Activated CD8-positive, alpha-beta memory T cell treated with anti-CD3 and anti-CD28 coated beads, Interleukin-2, amount 50 U/mL, for 24 hours (primary cell): ENCODE measurements around the gene CHERP.
"Not testable (repeated sequence)": the region's sequence is repeated elsewhere in the genome, so short reads cannot be mapped to it uniquely, and the experiment has no call there.

Source experiments
- DNase-seq: peaks from one replicate; pipeline ENCODE4 v3.0.0-alpha.2; 2020; ENCODE audit errors: extremely low read depth

CHERP gene

GRCh38 chr19:16520074-16520973 lies 21.9 kb downstream of the CHERP start:
- DNase-seq: no peak

- no peak for DNase-seq
Observed at GRCh38 chr19:16519230-16519687, 23.0 kb downstream of the CHERP start.

DNA sequence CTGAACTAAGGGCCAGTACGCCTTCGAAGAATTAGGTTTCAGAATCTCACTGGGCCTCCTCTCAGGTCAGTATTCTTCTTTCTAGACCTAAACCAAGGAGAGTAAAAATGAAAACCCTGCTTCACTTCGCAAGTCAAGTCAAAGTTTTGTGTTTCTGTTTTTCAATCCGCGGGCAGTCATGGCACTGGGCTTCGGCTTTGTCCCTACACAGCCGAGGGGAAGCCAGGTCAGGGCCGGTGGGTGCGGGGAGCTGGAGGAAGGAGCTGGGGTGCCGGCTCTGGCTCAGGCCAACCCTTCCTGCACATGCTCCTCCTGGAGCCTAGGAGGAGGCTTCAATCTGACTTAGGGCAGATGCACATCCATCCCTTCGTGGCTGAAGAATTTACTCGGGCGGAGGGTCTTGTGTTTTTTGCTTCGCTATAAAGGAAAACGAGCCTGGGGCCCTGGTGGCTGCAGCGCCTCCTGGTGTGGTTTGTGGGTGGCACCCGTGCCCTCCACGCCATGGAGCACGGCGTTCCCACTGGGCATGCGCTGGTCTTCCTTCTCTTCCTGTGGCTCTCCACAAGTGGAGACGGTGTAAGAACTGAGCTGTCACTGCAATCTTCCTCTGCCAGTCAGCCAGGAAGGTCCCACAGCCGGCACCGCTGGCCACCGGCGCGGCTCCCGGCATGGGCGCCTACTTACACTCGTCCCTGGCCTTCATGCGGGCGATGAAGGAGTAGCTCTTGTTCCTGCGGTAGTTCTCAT lies 23.6 kb downstream of the CHERP start:
- no peak for DNase-seq

DNA sequence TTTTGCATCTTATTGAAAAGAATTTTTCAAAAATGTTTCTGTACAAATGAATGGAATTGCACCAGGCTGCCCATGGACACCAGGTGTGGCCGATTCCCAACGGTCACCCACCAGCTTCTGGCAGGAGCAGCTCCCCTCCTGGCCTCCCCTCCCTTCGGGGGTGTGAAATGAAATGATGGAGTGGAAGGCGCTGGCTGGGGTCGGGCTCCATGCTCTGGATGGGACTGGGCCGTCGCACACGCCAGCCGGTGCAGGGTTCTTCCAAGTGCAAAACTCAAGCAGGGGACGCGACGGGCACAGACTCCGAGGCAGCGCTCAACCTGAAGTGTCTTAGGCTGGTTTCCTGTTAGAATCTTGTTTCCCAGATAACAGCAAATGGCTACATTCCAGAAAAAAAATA lies 24.2 kb downstream of the CHERP start:
- no peak for DNase-seq

DNA sequence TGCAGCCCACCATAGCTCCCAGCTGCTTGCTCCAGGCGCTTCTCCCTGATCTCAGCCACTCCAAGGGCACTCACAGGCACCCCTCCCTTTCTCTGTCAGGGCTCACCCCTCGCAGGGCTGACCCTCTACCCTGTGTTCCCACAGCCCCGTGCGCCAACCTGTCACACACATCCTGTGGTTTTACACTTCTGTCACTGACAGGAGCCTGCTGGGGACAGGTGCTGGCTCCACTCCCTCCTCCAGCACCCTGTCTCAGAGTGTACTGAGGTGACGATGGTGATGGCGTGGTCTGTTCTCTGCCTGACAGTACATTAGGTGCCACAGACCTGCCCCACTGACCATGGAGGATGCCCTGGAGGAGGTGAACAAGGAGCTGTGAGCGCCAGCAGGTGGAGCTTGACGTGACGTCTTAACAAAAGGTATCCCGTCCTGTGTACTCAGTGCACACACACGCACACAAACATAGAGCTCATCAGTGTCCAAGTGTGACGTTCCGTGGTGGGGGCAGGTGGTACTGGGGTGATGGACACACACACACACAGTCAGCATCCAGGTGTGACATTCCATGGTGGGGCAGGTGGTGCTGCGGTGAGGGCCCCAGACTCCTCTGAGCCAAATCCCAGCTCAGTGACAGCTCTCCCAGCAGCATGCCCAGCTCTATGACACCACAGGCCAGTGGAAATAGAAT lies 25.2 kb downstream of the CHERP start:
- DNase-seq: no peak

- DNase-seq: no peak
Observed at GRCh38 chr19:16516381-16516780, 25.9 kb downstream of the CHERP start.

DNA sequence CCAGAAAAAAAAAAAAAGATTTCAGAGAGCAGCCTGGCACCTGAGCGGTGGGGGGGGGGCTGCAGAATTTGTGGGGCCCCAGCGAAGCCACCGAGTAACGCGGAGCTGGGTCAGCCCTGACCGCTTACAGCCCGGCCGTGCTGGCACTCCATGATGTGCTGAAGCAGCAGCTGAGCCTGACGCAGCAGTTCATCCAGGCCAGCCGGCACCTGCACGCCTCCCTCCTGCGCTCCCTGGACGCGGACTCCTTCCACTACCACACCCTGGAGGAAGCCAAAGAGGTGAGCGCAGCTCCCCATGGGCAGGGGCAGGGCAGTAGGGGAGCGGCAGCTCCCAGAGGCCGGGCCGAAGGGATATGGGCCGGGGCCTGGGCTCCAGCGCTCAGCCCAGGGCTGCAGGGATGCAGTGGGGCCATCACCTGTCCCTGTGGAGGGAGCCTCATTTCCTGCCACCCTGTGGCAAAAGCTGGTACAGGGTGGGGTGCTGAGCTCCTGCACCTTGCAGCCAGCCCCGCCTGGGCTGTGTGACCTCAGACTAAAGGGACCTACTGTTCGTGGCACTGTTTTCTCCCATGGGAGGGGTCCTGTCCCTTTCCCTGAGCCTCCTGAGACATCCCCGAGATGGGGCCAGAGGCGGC lies 27.7 kb downstream of the CHERP start:
- no peak for DNase-seq

GRCh38 chr19:16512611-16513010 lies 29.6 kb downstream of the CHERP start:
- DNase-seq: not testable (repeated sequence)

DNA sequence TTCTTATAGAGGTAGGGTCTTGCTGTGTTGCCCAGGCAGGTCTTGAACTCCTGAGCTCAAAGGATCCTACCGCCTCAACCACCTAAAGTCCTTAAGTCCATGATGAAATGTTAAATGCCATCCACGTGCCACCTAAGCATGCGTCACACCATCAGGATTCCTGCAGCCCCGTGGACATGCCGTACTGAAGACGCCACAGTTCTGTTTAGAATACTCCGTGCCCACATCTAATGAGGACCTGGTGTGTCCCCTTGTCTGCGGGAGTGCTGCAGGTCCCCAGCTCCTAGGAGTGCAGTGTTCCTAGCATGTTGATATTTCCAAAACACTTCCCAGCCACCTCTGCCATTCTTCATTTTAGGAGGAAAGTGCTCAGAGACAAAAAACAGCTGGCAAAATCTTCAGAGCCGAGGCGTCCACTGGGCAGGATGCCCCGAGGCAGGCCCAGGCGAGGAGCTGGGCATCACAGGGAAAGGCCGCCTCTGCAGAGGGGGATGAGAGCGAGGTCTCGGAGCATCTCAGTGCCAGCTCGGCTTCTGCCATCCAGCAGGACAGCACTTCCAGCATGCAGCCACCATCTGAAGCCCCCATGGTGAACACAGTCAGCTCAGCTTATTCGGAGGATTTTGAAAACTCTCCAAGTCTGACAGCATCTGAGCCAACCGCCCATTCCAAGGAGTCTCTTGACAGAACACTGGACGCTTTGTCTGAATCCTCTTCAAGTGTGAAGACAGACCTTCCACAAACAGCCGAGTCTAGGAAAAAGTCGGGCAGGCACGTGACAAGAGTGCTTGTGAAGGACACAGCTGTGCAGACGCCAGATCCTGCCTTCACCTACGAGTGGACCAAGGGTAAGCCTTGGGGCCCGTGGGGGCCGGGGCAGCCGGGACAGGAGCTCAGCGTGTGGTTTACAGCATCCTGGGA lies 32.8 kb downstream of the CHERP start:
- no peak for DNase-seq

GRCh38 chr19:16508546-16508945 lies 33.7 kb downstream of the CHERP start:
- no peak for DNase-seq

DNA sequence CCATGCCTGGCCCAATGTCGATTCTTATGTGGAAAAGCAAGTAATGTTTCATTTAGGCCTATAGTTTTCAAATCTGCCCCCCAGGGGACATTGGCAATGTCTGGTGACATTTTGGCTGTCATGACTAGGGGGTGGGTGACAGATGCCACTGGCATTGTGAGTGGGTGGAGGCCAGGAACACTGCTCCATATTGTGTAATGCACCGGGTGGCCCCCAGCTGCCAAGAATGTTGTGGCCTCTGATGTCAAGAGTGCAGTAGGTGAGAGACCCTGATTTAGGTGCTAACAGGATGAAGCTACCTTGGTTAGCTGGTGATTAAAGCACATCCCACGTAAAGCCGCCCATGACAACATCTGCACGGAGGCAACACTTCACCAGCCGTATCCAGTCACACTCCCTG lies 35.3 kb downstream of the CHERP start:
- no peak for DNase-seq

DNA sequence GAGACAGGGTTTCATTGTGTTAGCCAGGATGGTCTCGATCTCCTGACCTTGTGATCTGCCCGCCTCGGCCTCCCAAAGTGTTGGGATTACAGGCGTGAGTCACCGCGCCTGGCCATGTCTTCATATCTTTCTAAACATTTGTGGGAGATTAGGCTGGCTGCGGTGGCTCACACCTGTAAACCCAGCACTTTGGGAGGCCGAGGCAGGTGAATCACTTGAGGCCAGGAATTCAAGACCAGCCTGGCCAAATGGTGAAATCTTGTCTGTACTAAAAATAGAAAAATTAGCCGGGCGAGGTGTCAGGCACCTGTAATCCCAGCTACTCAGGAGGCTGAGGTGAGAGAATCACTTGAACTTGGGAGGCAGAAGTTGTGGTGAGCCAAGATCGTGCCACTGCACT lies 36.1 kb downstream of the CHERP start:
- not testable (repeated sequence) for DNase-seq

DNA sequence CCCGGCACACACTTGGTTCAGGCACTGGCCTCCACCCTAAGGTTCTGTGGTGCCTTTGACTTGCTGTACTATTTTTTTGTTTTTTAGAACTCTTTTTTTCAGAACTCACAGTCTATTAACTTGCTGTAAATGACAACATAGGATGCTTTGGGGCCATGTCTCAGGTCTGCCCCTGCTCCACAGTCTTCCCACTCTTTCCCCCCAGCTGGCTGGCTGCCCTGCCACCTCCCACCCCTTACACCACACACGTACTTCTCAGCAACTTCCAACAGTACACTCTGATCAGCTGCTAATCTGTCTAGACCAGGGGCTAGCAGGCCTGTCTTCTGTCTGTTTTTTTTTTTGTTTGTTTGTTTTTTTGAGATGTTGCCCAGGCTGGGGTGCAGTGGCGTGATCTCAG lies 38.0 kb downstream of the CHERP start:
- no peak for DNase-seq

DNA sequence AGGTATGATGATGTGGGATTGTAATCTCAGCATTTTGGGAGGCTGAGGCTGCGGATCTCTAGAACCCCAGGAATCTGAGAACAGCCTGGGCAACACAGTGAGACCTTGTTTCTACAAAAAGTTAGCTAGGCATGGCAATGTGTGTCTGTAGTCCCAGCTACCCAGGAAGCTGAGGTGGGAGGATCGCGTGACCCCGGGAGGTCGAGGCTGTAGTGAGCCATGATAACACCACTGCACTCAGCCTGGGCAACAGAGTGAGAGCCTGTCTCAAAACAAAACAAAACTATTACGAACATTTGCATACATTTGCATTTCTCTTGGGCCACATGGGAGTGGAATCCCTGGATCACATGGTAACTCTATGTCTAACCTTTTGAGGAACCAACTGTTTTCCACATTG lies 44.4 kb downstream of the CHERP start:
- DNase-seq: no peak

DNA sequence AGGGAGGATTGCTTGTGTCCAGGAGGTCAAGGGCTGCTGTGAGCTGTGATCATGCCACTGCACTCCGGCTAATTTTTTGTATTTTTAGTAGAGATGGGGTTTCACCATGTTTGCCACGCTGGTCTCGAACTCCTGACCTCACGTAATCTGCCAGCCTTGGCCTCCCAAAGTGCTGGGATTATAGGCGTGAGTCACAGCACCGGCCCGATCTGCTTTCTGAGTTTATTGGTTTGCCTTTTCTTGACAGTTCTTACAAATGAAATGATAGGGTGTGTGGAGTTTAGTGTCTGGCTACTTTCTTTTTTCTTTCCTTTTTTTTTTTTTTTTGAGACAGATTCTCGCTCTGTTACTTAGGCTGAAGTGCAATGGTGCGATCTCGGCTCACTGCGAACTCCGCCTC lies 45.2 kb downstream of the CHERP start:
- DNase-seq: no peak

DNA sequence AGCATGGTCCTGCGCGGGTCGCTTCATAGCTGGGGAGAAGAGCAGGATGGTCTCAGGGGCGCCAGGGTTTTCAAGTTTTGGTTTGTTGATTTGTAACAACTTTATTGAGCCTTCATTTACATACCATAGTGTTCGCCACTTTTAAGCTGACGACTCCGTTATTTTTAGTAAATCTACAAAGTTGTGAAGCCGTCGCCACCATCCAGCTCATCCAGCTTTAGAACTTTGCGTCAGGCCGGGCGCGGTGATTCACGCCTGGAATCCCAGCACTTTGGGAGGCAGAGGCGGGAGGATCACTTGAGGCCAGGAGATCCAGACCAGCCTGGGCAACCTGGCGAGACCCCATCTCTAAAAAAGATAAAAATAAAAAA lies 45.6 kb downstream of the CHERP start:
- no peak for DNase-seq

- peak; percentile 91 for DNase-seq
Observed at GRCh38 chr19:16495982-16496612, 46.1 kb downstream of the CHERP start, which contains the start of the genes C19orf44 and CALR3. C19orf44 (plus strand) TSS chr19:16496394; CDS start chr19:16500793, 4,399 bp downstream. CALR3 (minus strand) TSS chr19:16496167; CDS start chr19:16496129, 38 bp downstream.

DNA sequence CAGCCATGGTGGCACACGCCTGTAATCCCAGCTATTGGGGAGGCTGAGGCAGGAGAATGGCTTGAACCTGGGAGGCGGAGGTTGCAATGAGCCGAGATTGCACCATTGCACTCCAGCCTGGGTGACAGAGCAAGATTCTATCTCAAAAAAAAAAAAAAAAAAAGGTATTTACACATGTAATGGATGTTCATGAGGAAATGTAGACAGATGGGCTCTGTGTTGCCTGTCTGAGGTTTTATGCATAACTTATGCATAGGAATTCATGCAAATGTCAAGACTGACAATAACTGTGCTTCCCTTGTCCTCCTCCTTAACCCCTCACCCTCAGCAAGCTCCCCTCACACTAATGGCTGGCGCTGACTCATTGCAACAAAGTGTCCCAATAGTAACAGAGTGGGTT lies 55.8 kb downstream of the CHERP start:
- DNase-seq: not testable (repeated sequence)

GRCh38 chr19:16482745-16483144 lies 59.5 kb downstream of the CHERP start:
- DNase-seq: no peak

- no peak for DNase-seq
Observed at GRCh38 chr19:16477311-16477710, 64.9 kb downstream of the CHERP start.
